GM21447 (cell line): ENCODE results near the gene CDK3.
"Not testable (repeated sequence)": the region's sequence is repeated elsewhere in the genome, so short reads cannot be mapped to it uniquely, and the experiment has no call there.

Experiments used
- ATAC-seq: cut with Tn5 transposase; IDR thresholded peaks from one replicate; pipeline ENCODE4 v1.9.1; 2021; ENCODE audit not compliant: unreplicated experiment

CDK3 gene

DNA sequence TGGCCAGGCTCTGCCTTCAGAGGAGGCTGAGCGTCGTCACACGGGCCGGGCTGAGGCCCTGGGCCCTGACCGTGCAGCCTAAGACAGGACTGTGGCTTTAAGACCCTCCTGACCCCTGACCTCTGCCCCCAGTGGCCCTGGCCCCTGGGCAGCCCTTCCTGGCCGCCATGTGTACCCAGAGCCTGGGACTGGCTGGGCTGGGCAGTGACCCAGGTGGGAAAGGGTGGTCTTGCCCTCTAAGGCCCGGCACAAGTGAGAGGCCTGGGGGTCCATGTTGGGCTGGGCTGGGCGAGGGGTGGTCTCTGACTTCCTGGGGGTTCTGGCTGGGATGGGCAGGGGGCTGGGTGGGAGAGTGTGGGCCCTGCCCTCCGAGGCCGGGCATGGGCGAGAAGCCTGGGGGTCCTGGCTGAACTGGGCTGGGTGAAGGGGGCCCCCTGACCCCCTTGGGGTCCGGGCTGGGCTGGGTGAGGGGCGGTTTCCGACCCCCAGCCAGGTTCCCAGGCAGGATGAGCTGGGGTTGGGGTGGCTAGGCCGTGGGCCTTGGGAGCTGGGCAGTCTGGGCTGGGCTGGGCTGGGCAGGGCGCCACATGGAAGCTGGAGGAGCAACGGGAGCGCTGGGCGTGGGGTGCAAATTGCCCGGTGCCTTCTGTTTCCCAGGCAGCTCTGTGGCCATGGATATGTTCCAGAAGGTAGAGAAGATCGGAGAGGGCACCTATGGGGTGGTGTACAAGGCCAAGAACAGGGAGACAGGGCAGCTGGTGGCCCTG, at the start of gene CDK3:
TSS of gene CDK3 (plus strand) at position 101 of the 767 bp plus-strand sequence. CDS start at position 672, 571 bp downstream.
- ATAC-seq: no peak

DNA sequence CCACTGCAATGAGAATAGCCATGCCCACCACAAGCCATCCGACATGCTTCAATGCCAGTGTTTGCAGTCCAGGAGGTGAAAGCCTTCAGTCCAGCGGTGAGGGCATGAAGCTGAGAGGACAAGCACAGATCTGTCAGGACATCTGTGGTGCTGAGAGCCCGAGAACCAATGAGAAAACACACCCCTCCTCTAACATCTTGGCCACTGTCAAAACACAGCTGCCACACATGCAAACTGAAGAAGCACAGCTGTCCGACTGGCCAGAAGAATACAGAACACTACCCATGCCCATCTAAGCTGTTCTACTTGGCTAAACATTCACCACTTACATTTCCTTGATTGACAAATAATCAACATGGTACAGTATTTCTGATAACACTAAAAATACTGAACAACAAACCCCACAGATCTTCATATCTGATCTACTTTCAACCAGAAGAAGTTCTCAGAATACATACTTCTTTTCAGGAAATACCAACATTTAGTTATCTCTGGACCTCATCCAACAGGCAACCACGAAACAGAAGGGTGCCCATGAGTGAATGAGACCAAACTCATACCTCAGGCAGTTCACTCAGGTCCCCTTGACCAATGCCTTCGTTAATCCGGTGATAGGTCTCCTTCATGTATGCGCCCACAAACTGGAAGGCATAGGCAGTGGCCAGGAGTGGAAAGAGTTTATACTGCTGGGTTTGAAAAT, 49.6 kb upstream of the CDK3 start:
- no peak for ATAC-seq

DNA sequence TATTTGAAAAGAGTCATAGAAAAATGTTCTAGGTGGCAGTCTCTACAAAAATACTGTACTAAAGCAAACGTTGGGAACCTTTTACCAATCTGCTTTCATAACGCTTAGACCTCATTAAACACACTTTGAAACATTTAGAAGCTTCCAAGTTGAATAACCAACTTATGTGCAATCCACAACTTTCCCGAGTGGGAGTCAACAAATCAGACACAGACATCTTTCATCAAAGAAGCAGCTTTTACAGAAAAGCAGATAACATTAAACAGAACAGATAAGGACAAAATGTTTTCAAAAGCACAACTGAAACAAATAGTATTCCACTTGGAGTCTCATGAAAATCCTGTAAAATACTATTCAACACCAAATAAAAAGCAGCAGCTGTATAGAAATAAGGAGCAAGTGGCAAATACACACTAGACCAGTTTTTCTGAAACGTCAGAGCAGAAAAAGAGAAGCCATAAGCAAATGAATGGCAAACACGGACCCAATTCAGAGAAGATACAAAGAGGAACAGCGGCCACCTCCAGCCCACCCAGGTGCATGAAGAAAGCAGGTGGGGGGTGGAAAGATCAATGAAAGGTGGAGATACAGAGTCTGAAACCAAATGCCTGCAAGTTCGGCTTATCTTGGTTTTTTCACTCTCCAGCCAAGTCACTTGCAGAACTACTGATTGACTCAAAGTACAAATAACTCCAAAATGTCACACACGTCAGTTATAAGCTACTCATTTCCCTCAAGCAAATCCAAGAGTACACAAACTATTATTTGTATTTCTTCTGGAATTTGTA, 41.4 kb upstream of the CDK3 start:
- ATAC-seq: no peak

DNA sequence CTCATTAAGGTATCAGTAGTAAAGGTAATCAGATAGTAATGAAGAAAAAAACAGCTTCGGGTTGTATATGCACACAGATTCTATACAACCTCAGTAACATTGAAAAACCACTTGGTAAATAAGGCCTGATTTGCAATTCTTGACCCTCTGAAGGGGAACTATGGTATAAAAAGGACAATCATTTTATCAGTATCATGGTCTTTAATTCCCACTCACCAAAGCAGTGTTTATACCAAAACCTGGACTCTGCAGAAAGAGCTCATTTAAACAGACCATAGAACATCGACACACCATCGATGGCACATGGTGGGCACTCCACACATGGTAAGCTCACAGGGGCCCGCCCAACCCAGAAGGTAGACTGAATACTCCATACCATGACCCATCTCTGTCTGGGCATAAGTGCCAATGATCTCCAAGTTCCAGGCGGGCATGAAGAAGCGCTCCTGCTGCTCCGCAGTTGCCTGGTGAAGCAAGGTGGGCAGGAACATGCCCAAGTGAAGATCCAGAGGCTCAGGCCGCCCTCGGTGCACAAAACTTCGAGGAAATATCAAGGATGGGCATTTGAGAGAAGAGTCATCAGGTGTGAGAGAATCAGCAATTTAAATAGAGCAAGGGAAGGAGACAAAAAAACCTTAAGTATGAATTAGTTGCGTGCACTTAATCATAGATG, 40.7 kb upstream of the CDK3 start:
- ATAC-seq: no peak

GRCh38 chr17:75965468-75965867, 35.2 kb upstream of the CDK3 start:
- no peak for ATAC-seq

DNA sequence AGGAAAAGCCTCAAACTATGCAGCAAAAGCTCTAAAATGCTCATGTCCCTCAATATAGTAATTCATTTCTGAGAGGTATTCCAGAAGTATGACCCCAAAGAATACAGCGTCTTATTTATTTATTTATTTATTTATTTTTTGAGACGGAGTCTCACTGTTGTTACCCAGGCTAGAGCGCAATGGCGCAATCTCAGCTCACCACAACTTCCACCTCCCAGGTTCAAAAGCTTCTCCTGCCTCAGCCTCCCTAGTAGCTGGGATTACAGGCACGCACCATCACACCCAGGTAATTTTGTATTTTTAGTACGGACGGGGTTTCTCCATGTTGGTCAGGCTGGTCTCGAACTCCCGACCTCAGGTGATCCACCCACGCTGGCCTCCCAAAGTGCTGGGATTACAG, 31.6 kb upstream of the CDK3 start:
- not testable (repeated sequence) for ATAC-seq

DNA sequence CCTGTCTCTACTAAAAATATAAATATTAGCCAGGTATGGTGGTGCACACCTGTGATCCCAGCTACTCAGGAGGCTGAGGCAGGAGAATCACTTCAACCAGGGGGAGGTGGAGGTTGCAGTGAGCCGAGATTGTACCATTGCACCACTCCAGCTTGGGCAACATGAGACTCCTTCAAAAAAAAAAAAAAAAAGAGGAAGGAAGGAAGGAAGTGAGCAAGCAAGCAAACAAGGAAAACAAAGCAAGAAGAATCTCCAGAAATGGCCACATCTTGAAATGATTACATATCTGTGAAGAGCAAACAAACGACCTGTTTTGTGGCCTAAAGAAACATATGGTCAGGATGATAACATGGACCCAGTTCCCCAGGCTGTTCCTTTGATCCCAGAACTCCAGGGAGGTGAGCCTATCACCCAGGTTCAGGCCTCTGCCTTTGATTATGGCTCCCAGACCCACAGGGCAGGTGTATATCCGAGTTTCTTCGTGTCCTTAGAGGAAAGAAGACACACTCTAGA, 30.6 kb upstream of the CDK3 start:
- no peak for ATAC-seq

- no peak for ATAC-seq
Measured at GRCh38 chr17:75970626-75971025, 30.0 kb upstream of the CDK3 start.

DNA sequence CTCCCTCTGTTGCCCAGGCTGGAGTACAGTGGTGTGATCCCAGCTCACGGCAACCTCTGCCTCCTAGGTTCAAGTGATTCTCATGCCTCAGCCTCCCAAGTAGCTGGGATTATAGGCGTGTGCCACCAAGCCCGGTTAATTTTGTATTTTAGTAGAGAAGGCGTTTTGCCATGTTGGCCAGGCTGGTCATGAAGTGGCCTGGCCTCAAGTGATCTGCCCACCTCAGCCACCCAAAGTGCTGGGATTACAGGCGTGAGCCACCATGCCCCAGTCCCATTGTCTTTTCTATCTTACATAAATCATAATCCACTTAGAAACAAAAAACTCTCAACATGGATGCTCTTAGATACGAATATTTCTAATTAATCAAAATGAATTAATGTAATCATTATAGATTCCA, 25.5 kb upstream of the CDK3 start:
- ATAC-seq: not testable (repeated sequence)

DNA sequence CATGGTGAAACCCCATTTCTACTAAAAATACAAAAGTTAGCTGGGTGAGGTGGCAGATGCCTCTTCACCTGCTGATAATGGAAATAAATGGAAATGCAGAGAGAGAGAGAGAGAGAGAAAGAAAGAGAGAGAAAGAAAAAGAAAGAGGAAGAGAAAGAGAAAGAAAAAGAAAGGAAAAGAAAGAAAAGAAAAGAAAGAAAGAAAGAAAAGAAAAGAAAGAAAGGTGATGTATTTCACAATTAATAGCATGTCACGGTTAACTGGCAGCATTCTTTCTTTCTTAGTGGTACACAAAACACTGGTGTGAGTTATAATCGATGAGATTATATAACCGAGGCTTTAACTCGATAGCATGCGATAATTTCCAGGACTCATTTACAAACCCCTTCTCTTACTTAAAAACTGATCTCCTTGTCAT, 24.9 kb upstream of the CDK3 start:
- ATAC-seq: no peak

DNA sequence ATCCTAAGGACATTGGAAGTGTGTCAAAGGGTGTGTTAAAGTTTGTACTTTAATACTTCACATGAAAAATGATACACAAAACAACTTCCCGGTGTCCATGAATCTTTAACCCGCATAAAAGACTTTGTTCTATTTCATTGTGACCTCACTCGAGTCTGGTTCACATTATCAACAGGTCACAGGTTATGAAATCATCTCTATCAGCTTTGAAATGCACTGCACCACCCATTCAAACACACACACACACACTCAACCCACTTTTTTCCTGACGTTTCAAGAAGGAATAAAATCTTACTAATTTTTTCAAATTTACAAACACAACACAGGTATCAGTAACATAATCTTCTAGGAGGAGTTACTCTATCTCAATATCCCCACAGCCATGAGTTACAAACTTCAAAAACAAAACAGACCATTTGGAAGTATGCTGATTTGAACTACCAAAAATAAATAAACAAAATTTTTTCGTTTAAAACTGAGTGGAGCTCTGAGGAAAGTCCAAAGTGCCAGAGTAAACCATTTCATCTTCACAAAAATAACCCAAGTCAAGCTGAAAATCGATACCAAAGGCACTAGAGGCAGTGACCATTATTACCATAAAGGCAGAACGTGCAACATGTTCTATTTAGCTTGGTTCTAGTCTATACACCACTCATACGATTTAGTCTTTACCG, 24.3 kb upstream of the CDK3 start:
- ATAC-seq: no peak

DNA sequence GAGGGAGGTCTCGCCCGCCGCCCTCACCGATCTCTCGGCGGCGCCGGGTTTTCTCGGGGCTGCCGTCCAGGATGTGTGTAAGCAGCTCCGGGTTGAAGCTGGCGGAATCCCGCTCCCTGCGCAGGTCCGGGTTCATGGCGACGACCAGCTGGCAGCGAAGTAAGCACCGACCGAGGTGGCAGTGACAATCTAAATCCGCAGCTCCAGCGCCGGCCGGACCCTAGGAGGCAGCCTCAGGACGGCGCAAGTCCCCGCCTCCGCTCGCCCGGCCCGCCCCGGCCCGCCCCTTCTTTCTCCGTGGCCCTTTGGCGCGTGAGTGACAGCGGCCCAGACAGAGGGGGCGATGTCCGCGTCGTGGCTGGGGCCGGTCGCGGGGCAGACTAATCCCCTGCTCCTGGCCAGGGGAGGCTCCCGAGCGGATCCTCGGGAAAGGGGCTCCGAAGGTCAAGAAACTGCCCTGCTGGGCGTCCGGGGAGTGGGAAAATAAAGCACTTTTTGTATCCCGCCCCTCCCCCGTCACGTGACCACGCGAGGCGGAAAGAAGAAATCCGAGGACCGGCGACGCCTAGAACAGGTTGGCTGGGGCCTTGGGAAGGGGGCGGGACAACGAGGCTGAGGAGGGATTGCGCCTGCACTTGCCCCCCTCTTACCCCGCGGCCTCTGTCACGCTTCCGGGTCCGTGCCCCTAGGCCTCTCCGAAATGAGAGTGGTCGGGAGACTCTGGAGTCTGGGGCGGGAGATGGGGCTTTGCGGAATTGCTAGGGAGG, 21.5 kb upstream of the CDK3 start, which contains the start of the genes ACOX1 and TEN1:
TSS of gene ACOX1 (minus strand) at position 229 of the 767 bp plus-strand sequence. CDS start at position 136, 93 bp downstream.
TSS of gene TEN1 (plus strand) at position 303 of the 767 bp plus-strand sequence. CDS start 6,953 bp downstream, outside the sequence.
- peak; percentile 93 for ATAC-seq

GRCh38 chr17:75979705-75980187, 20.9 kb upstream of the CDK3 start:
- ATAC-seq: peak; percentile 16

- no peak for ATAC-seq
Measured at GRCh38 chr17:75980188-75981018, 20.3 kb upstream of the CDK3 start.

DNA sequence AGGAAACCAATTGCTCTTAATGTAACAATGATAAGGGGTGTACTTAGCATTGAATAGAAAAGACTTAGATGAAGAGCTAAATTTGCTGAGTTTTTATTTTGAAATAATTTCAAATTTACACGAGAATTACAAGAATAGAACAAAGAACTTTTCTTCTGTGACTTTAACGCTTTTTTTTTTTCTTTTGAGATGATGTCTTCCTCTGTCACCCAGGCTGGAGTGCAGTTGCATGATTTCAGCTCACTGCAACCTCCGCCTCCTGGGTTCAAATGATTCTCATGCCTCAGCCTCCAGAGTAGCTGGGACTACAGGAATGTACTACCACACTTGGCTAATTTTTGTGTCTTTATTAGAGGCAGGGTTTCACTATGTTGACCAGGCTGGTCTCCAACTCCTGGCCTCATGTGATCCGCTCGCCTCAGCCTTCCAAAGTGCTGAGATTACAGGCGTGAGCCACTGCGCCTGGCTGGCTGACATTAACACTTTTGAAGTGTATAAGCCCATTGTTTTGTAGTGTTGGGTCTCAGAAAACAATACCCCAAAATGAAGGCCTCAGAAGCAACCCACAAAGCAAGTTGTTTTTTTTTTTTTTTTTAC, 19.5 kb upstream of the CDK3 start:
- ATAC-seq: no peak

- ATAC-seq: no peak
Measured at GRCh38 chr17:75983501-75984181, 17.0 kb upstream of the CDK3 start.

GRCh38 chr17:75985986-75986385, 14.7 kb upstream of the CDK3 start:
- ATAC-seq: no peak
